ENCODE measurements around the gene C5AR2. TPM values are rescaled to one million over a fixed set of nuclear protein-coding genes. Genes with fewer than 3 reads are reported as not detected.
"Not testable (repeated sequence)": the region's sequence is repeated elsewhere in the genome, so short reads cannot be mapped to it uniquely, and the experiment has no call there.

Gene C5AR2
- 0.44 and 0.76 TPM in 2 replicates for total RNA-seq (2012; rRNA removed)

GRCh38 chr19:47331931-47332547, at the start of gene C5AR2:
Gene C5AR2 (plus strand): TSS chr19:47332175. CDS start chr19:47340800, 8,625 bp downstream.
- Histone ChIP-seq H3K9ac (ENCODE audit: low read depth, low read length) (peak within 1 kb of the TSS; percentile 44), H3K4me2 (ENCODE audit: low read length) (peak within 1 kb of the TSS; percentile 69), H3K9me3 (replicated peaks; ENCODE audit: low read length) (no peaks in the 10 kb centered on the region), H3K27me3 (ENCODE audit: control insufficient read depth, insufficient read depth, low read length) (no peaks in the 10 kb centered on the region), H3K4me1 (ENCODE audit: control insufficient read depth, insufficient read depth, low read length) (peaks cover 14% of the 10 kb centered on the region), H3K36me3 (ENCODE audit: insufficient read depth, low read length) (no peaks in the 10 kb centered on the region), H3K4me3 (ENCODE audit: low read length) (peak within 1 kb of the TSS; percentile 54)

- Histone ChIP-seq H3K4me1 (ENCODE audit: control insufficient read depth, insufficient read depth, low read length) (no peaks in the 10 kb centered on the region), H3K9ac (ENCODE audit: low read depth, low read length) (no peak overlapping the region), H3K4me3 (ENCODE audit: low read length) (no peak overlapping the region), H3K4me2 (ENCODE audit: low read length) (no peak overlapping the region), H3K36me3 (ENCODE audit: insufficient read depth, low read length) (no peaks in the 10 kb centered on the region), H3K9me3 (replicated peaks; ENCODE audit: low read length) (no peaks in the 10 kb centered on the region), H3K27me3 (ENCODE audit: control insufficient read depth, insufficient read depth, low read length) (no peaks in the 10 kb centered on the region)
These were observed 48.4 kb upstream of the C5AR2 start for GRCh38 chr19:47283405-47284059.

- H3K36me3 ChIP-seq (ENCODE audit: insufficient read depth, low read length) = no peaks in the 10 kb centered on the region
- H3K9me3 ChIP-seq (replicated peaks; ENCODE audit: low read length) = no peaks in the 10 kb centered on the region
- H3K4me2 ChIP-seq (ENCODE audit: low read length) = no peak overlapping the region
- H3K4me3 ChIP-seq (ENCODE audit: low read length) = no peak overlapping the region
- peaks cover 8% of the 10 kb centered on the region for H3K4me1 ChIP-seq (ENCODE audit: control insufficient read depth, insufficient read depth, low read length)
- H3K27me3 ChIP-seq (ENCODE audit: control insufficient read depth, insufficient read depth, low read length) = no peaks in the 10 kb centered on the region
- H3K9ac ChIP-seq (ENCODE audit: low read depth, low read length) = no peak overlapping the region
These were observed 47.6 kb upstream of the C5AR2 start for GRCh38 chr19:47284324-47284899.

GRCh38 chr19:47296036-47296435, 35.9 kb upstream of the C5AR2 start:
- Histone ChIP-seq H3K4me3 (ENCODE audit: low read length) (no peak overlapping the region), H3K9me3 (replicated peaks; ENCODE audit: low read length) (no peaks in the 10 kb centered on the region), H3K9ac (ENCODE audit: low read depth, low read length) (no peak overlapping the region), H3K4me1 (ENCODE audit: control insufficient read depth, insufficient read depth, low read length) (peaks cover 4% of the 10 kb centered on the region), H3K4me2 (ENCODE audit: low read length) (no peak overlapping the region), H3K36me3 (ENCODE audit: insufficient read depth, low read length) (no peaks in the 10 kb centered on the region), H3K27me3 (ENCODE audit: control insufficient read depth, insufficient read depth, low read length) (no peaks in the 10 kb centered on the region)

- not testable (repeated sequence) for H3K4me3 ChIP-seq (ENCODE audit: low read length); H3K27me3 ChIP-seq (ENCODE audit: control insufficient read depth, insufficient read depth, low read length); H3K4me2 ChIP-seq (ENCODE audit: low read length); H3K36me3 ChIP-seq (ENCODE audit: insufficient read depth, low read length); H3K4me1 ChIP-seq (ENCODE audit: control insufficient read depth, insufficient read depth, low read length); H3K9ac ChIP-seq (ENCODE audit: low read depth, low read length); H3K9me3 ChIP-seq (replicated peaks; ENCODE audit: low read length)
These were observed 31.1 kb upstream of the C5AR2 start for GRCh38 chr19:47300867-47301266.

- Histone ChIP-seq H3K4me3 (ENCODE audit: low read length) (no peak overlapping the region), H3K9ac (ENCODE audit: low read depth, low read length) (no peak overlapping the region), H3K27me3 (ENCODE audit: control insufficient read depth, insufficient read depth, low read length) (no peaks in the 10 kb centered on the region), H3K9me3 (replicated peaks; ENCODE audit: low read length) (no peaks in the 10 kb centered on the region), H3K4me2 (ENCODE audit: low read length) (no peak overlapping the region), H3K4me1 (ENCODE audit: control insufficient read depth, insufficient read depth, low read length) (peaks cover 10% of the 10 kb centered on the region), H3K36me3 (ENCODE audit: insufficient read depth, low read length) (no peaks in the 10 kb centered on the region)
These were observed 29.7 kb upstream of the C5AR2 start for GRCh38 chr19:47302249-47302648.

- H3K4me1 ChIP-seq (ENCODE audit: control insufficient read depth, insufficient read depth, low read length) = peaks cover 12% of the 10 kb centered on the region
- H3K9me3 ChIP-seq (replicated peaks; ENCODE audit: low read length) = no peaks in the 10 kb centered on the region
- H3K4me2 ChIP-seq (ENCODE audit: low read length) = no peak overlapping the region
- no peaks in the 10 kb centered on the region for H3K36me3 ChIP-seq (ENCODE audit: insufficient read depth, low read length)
- no peaks in the 10 kb centered on the region for H3K27me3 ChIP-seq (ENCODE audit: control insufficient read depth, insufficient read depth, low read length)
- H3K4me3 ChIP-seq (ENCODE audit: low read length) = no peak overlapping the region
- no peak overlapping the region for H3K9ac ChIP-seq (ENCODE audit: low read depth, low read length)
These were observed 28.0 kb upstream of the C5AR2 start for GRCh38 chr19:47303966-47304365.

GRCh38 chr19:47305309-47305751, 26.6 kb upstream of the C5AR2 start:
- Histone ChIP-seq H3K4me2 (ENCODE audit: low read length) (peak overlapping the region; percentile 69), H3K36me3 (ENCODE audit: insufficient read depth, low read length) (no peaks in the 10 kb centered on the region), H3K4me1 (ENCODE audit: control insufficient read depth, insufficient read depth, low read length) (peaks cover 16% of the 10 kb centered on the region), H3K27me3 (ENCODE audit: control insufficient read depth, insufficient read depth, low read length) (no peaks in the 10 kb centered on the region), H3K9me3 (replicated peaks; ENCODE audit: low read length) (no peaks in the 10 kb centered on the region), H3K4me3 (ENCODE audit: low read length) (peak overlapping the region; percentile 30), H3K9ac (ENCODE audit: low read depth, low read length) (peak overlapping the region; percentile 19)

- H3K27me3 ChIP-seq (ENCODE audit: control insufficient read depth, insufficient read depth, low read length) = no peaks in the 10 kb centered on the region
- no peaks in the 10 kb centered on the region for H3K36me3 ChIP-seq (ENCODE audit: insufficient read depth, low read length)
- peaks cover 16% of the 10 kb centered on the region for H3K4me1 ChIP-seq (ENCODE audit: control insufficient read depth, insufficient read depth, low read length)
- H3K4me3 ChIP-seq (ENCODE audit: low read length) = no peak overlapping the region
- H3K4me2 ChIP-seq (ENCODE audit: low read length) = no peak overlapping the region
- no peaks in the 10 kb centered on the region for H3K9me3 ChIP-seq (replicated peaks; ENCODE audit: low read length)
- H3K9ac ChIP-seq (ENCODE audit: low read depth, low read length) = no peak overlapping the region
These were observed 25.7 kb upstream of the C5AR2 start for GRCh38 chr19:47306303-47306702.

GRCh38 chr19:47309038-47309437, 22.9 kb upstream of the C5AR2 start:
- Histone ChIP-seq H3K9ac (ENCODE audit: low read depth, low read length) (no peak overlapping the region), H3K27me3 (ENCODE audit: control insufficient read depth, insufficient read depth, low read length) (no peaks in the 10 kb centered on the region), H3K4me1 (ENCODE audit: control insufficient read depth, insufficient read depth, low read length) (peaks cover 16% of the 10 kb centered on the region), H3K4me2 (ENCODE audit: low read length) (no peak overlapping the region), H3K36me3 (ENCODE audit: insufficient read depth, low read length) (no peaks in the 10 kb centered on the region), H3K4me3 (ENCODE audit: low read length) (no peak overlapping the region), H3K9me3 (replicated peaks; ENCODE audit: low read length) (no peaks in the 10 kb centered on the region)

- H3K9ac ChIP-seq (ENCODE audit: low read depth, low read length) = no peak within 1 kb of the TSS
- no peaks in the 10 kb centered on the region for H3K36me3 ChIP-seq (ENCODE audit: insufficient read depth, low read length)
- no peaks in the 10 kb centered on the region for H3K27me3 ChIP-seq (ENCODE audit: control insufficient read depth, insufficient read depth, low read length)
- peaks cover 16% of the 10 kb centered on the region for H3K4me1 ChIP-seq (ENCODE audit: control insufficient read depth, insufficient read depth, low read length)
- H3K9me3 ChIP-seq (replicated peaks; ENCODE audit: low read length) = no peaks in the 10 kb centered on the region
- no peak within 1 kb of the TSS for H3K4me2 ChIP-seq (ENCODE audit: low read length)
- H3K4me3 ChIP-seq (ENCODE audit: low read length) = no peak within 1 kb of the TSS
These were observed 22.4 kb upstream of the C5AR2 start, which contains the start of gene C5AR1 for GRCh38 chr19:47309608-47310007. Gene C5AR1 (plus strand): TSS chr19:47309861. CDS start chr19:47309896, 35 bp downstream.
